IPS-NIHi11 (cell line): ENCODE results near the gene ENTPD6.

ENCODE experiments used
- DNase-seq: peaks from one replicate; pipeline ENCODE4 v3.0.0; 2012; ENCODE audit warnings: mixed read lengths, low spot score

The ENTPD6 gene

DNA sequence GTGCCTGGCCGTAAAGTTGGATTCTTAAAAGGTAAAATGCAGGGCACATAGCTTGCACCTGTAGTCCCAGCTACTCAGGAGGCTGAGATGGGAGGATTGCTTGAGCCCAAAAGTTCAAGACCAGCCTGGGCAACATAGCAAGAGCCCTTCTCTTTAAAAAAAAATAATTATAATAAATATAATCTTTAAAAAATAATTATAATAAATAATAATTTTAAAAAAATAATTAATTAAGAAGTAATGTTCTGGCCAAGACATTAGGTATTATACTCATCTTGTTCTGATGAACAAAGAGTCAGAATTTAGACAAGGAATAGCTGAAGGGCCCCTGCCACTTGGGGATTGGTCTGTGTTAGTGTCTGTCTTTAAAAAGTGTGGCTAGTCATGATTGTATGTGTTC, 13.9 kb downstream of the ENTPD6 start:
- no peak for DNase-seq

- DNase-seq = no peak
Measured at GRCh38 chr20:25209911-25210310, 14.4 kb downstream of the ENTPD6 start.

DNA sequence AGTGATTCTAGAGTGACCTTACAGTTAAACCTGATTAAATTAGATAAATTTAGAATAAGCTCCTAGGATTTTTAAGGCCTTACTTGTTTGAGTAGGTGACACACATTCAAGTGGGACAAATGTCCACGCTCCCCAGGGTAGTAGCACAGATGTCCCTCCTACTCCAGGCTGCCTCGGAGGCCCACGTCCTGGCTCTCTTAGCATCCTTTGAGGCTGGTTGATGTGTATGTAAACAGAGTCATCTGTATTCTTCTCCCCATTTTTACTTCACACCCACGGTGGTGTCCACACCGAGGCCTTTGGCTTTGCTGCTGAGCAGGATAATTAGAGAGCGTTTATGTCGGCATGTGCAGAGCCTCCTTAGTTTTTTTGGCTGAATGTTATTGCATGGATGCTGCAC, 15.8 kb downstream of the ENTPD6 start:
- no peak for DNase-seq

DNA sequence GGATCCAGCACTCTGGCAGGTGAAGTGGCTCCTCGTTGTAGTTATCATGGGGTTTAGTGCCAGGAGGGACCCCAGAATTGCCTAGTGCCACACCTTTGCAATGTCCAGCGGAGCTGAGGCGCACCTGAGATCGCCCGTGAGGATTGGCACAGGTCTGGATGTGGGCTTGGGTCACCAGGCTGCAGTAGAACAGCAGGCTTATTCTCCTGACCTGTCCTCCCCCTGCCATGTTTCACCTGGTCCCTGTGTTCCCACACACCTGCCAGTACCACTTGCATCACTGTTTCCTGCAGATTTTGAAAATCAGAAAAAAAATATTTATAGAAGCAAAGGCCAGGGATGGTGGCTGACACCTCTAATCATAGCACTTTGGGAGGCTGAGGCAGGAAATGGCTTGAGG, 16.7 kb downstream of the ENTPD6 start:
- DNase-seq = no peak

- DNase-seq = no peak
Measured at GRCh38 chr20:25213566-25214425, 18.3 kb downstream of the ENTPD6 start.

- DNase-seq = no peak
Measured at GRCh38 chr20:25214426-25214790, 18.9 kb downstream of the ENTPD6 start.

DNA sequence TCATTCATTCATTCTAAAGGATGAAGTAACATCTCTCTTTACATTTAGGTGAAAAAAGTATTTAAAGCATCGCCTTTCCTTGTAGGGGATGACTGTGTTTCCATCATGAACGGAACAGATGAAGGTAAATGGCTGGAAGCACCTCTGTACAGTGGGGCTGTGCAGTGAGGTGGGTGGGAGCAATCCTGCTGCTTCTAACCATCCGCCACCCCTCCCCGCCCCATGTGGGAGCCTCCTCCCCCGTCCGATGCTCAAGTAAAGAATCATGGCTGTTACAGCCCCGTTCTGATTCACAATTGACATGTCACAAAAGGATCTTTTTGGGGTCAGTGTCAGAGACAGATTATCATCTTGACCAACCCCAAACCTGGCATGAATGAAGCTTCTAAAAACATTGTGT, 19.3 kb downstream of the ENTPD6 start:
- DNase-seq = no peak

DNA sequence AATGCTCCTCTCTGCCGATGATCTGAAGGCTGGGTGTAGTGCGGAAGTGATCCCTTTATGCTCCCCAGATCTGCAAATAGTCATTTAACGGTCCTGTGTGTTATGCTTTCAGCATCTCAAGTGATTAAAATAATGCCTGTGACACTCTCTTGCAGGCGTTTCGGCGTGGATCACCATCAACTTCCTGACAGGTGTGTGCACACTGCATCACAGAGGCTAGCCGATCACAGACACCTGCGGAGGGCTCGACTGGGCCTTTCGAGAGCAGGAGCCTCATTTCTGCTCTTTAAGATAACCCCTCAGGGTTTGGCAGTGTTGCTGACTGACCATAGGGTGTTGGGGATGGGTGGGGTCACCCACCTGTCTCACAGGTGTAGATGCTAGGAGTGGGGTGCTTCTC, 20.0 kb downstream of the ENTPD6 start:
- DNase-seq = no peak

DNA sequence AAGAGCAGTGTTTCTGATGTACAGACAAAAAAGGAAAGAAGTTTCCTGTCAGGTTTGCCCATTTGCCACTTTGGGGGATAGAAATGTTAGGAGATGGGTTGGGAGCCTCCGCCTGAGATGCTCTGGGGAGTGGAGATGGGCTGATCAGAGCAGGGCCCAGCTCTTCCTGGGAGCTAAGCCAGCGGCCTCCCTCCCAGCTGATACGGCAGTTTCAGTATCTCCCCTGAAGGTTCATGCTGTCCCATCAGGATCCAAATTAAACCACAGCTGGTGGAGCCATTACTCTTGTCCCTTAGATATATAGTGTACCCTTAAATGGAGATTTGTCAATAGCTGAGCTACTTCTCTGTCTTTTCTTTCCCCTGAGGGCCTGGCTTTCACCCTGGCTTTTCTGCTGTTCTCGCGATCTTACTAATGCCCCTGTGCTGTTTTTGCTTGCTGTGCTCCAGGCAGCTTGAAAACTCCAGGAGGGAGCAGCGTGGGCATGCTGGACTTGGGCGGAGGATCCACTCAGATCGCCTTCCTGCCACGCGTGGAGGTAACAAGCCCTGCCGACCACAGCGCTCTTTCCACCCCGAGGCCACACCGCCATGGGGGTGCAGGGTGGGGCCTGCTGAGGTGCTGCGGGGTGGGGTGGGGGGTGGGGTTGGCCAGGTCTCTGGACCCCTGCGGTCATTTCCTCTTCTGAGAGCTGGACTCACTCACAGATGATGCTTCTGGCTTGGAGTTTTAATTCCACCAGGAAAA, 20.9 kb downstream of the ENTPD6 start:
- DNase-seq = no peak

GRCh38 chr20:25217161-25218108, 21.9 kb downstream of the ENTPD6 start:
- no peak for DNase-seq

- no peak for DNase-seq
Measured at GRCh38 chr20:25218109-25218486, 22.6 kb downstream of the ENTPD6 start.

- DNase-seq = no peak
Measured at GRCh38 chr20:25218492-25218891, 23.0 kb downstream of the ENTPD6 start.

GRCh38 chr20:25219365-25219764, 23.9 kb downstream of the ENTPD6 start:
- DNase-seq = no peak

GRCh38 chr20:25220021-25220730, 24.7 kb downstream of the ENTPD6 start:
- DNase-seq = peak; percentile 55

DNA sequence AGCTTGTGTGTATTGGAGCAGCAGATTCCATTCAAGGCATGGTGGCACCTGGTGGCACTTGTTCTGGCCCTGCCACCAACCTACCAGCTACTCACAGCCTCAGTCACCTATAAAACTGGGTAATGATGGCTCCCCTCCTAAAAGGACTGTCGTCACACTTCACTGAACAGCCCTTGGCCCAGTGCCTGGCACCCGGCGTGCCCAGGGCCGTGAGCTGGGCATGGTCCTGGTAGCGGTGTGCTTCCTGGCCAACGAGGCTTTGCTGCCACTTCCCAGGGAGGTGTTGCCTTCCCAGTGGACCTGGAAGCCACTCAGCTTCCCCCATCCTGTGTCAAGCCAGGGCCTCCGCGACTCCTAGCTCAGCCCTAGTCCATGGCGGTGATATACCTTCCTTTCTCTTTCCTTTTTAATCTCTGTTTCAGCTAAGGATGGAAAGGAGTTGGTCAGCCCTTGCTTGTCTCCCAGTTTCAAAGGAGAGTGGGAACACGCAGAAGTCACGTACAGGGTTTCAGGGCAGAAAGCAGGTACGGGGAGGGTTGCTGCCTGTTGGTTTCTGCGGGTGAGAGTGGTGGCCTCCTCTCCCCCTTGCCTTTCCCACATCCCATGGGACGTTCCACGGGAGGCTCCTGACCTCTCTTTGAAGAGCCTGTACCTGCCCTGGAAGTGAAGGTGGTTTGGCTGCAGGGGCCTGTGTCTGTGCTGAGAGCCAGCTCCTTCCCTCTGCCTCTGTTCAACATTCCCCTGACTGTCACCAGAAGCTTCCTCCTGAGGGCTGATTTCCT, 25.5 kb downstream of the ENTPD6 start:
- no peak for DNase-seq

DNA sequence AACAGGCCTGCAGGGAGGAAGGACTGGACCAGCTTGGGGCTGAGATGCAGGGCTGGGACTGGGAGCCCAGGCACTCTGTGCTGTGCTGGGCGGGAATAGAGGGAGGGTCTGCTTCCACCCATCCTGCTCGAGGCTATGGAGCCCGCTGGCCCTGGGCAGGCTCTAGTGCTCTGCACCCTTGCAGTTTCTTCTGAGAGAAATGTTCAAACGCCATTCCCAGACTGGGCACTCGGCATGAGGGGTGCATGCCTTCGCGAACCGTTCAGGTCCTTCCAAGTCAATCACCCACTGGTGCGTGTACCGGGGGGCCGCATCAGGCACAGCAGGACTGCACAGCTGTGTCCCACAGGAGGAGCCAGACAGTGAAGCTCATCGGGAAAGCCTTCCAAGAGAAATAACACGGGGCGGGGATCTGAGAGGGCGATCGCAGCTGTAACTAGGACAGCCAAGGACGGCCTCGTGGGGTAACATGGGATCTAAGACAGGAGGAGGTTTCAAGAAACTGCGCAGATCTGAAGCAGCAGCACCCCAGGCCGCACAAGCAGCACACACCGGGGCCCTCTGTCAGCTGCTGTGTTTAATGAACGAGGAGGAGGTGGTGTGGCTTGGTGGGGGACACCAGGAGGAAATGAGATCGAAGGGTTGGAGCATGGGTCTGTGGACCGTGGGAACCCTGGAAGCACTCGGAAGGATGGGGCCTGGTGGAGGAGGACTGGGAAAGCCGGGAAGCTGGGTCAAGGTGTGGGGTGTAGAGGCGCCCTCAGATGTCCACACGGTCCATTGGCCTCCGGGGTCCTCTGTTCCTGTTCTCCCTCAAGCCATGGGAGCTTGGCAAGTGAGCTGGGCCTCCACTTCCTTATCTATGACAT, 26.3 kb downstream of the ENTPD6 start:
- DNase-seq = no peak

DNA sequence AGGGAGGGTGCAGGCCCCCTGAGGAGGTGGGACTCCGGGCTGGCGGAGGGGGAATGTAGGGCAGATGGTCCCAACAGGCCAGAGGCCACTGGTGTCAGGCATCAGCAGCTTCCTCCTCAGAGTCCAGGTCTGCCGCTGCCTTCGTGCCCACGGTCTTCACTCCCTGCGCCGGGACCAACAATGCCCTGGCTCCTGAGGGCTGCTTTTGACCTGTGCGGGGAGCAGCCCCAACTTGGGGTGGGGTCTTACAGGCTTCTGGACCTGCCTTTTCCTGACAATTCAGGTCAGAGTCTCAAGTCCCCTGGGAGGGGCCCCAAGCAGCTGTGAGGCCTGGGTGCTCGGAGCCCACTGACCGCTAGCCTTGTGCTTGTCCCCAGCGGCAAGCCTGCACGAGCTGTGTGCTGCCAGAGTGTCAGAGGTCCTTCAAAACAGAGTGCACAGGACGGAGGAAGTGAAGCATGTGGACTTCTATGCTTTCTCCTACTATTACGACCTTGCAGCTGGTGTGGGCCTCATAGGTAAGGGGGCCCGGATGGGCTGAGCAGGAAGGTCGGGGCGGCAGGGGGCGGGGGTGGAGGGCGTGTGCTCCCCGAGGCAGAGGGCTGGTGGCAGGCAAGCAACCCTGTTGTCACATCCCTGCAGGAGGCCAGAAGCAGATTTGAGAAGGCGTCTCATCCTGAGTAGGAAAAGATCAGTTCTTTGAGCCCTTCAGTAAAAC, 27.1 kb downstream of the ENTPD6 start:
- DNase-seq = no peak

DNA sequence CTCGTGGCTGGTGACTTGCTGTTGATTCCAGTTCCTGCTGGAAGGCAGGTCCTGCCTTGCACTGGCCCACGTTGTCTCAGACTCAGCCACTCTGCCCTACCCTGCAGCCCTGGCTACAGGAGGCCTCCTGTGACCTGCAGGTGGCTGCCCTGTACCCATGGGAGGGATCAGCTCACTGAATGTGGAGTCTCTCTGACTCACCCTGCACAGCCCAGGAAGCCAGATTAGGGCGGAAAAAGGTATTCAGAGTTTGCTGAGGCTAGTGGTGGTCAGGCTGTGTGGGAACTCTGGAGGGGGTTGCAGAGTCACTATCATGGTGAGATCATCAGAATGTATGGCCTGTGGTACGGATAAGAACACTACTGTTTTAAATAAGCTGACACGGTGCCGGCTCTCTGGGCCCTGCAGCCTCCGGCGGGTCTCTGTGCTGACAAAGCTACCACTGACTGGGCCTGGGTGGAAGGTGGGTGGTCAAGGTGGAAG, 27.7 kb downstream of the ENTPD6 start:
- DNase-seq = peak; percentile 73
